ENCODE results near the gene TBL3. TPM values are rescaled to one million over a fixed set of nuclear protein-coding genes. Genes with fewer than 3 reads are reported as not detected.

TBL3 gene
- total RNA-seq, 6 donors from 2014 or later: 22.0 to 51.6 (median 35.0) TPM

- DNase-seq: no peak
- peaks cover 13 to 23% (median 16%) of the 10 kb centered on the region in 4 donors for H3K4me1 ChIP-seq
- H3K27me3 ChIP-seq: no peaks in the 10 kb centered on the region
- TF ChIP-seq EP300 (IDR thresholded peaks at IDR 0.05) (no peak), POLR2A (IDR thresholded peaks at IDR 0.05) (no peak), CTCF (IDR thresholded peaks at IDR 0.05) (no peak), POLR2AphosphoS5 (IDR thresholded peaks at IDR 0.05) (no peak)
- ATAC-seq (ENCODE audit: low FRiP score in 2 of 2): no peak
- H3K4me3 ChIP-seq: peak overlapping the region in 2 of 4 donors; percentile 87 to 96
- 87 to 89% methylated on average over 17 to 23 of the region's 23 CpGs for WGBS, 2 donors
- peak overlapping the region in 2 of 4 donors; percentile 94 to 96 for H3K27ac ChIP-seq
- no peaks in the 10 kb centered on the region for H3K9me3 ChIP-seq
- H3K36me3 ChIP-seq: peaks cover 3 to 44% (median 37%) of the 10 kb centered on the region in 4 donors
Measured at GRCh38 chr16:1940273-1941161, 31.3 kb upstream of the TBL3 start.

GRCh38 chr16:1941162-1942046 lies 30.4 kb upstream of the TBL3 start:
- WGBS, 2 donors: 86 to 93% methylated on average over 29 to 30 of the region's 30 CpGs
- Histone ChIP-seq H3K9me3 (no peaks in the 10 kb centered on the region), H3K27ac (peak overlapping the region; percentile 80 to 96 (median 88)), H3K4me3 (peak overlapping the region in 3 of 4 donors; percentile 87 to 96 (median 95)), H3K36me3 (peaks cover 3 to 44% (median 37%) of the 10 kb centered on the region in 4 donors), H3K27me3 (no peaks in the 10 kb centered on the region), H3K4me1 (peaks cover 13 to 23% (median 16%) of the 10 kb centered on the region in 4 donors)
- DNase-seq (peak in 1 of 2 donors; percentile 85), ATAC-seq (ENCODE audit: low FRiP score in 2 of 2) (no peak)
- TF ChIP-seq POLR2AphosphoS5 (IDR thresholded peaks at IDR 0.05): no peak
- TF ChIP-seq CTCF (IDR thresholded peaks at IDR 0.05): no peak
- no peak for TF ChIP-seq EP300 (IDR thresholded peaks at IDR 0.05)
- no peak for TF ChIP-seq POLR2A (IDR thresholded peaks at IDR 0.05)

- TF ChIP-seq CTCF (IDR thresholded peaks at IDR 0.05) (no peak), POLR2AphosphoS5 (IDR thresholded peaks at IDR 0.05) (no peak), EP300 (IDR thresholded peaks at IDR 0.05) (no peak), POLR2A (IDR thresholded peaks at IDR 0.05) (no peak)
- peak overlapping the region; percentile 77 to 96 (median 91) for H3K4me3 ChIP-seq
- peaks cover 3 to 40% (median 35%) of the 10 kb centered on the region in 4 donors for H3K36me3 ChIP-seq
- no peaks in the 10 kb centered on the region for H3K9me3 ChIP-seq
- 13% methylated on average over 15 to 16 of the region's 17 CpGs for WGBS, 2 donors
- DNase-seq (peak; percentile 34 to 82), ATAC-seq (ENCODE audit: low FRiP score in 2 of 2) (no peak)
- H3K4me1 ChIP-seq: peaks cover 13 to 23% (median 16%) of the 10 kb centered on the region in 4 donors
- H3K27me3 ChIP-seq: no peaks in the 10 kb centered on the region
- peak overlapping the region; percentile 80 to 96 (median 88) for H3K27ac ChIP-seq
Measured at GRCh38 chr16:1942047-1942809, 29.6 kb upstream of the TBL3 start.

Data from upper lobe of left lung (tissue), 6 donors.